Neural progenitor cell (in vitro differentiated cells): ENCODE measurements around the gene ZC3H8. TPM values are rescaled to one million over a fixed set of nuclear protein-coding genes. Genes with fewer than 3 reads are reported as not detected.

Experiments
- DNase-seq: peaks from one replicate; pipeline ENCODE4 v3.0.0-alpha.2; 2016; ENCODE audit warnings: low spot score
- H2AFZ ChIP-seq: fragments of 200-600 bp; sonication (generic); replicated peaks from 2 replicates; pipeline ENCODE4 v1.6.1; 2016; ENCODE audit warnings: antibody characterized with exemption
- H3F3A ChIP-seq: fragments of 200-600 bp; sonication (generic); 2 replicates; pipeline ENCODE4 v1.6.1; 2016; ENCODE audit warnings: antibody characterized with exemption, low read depth
- H3K27ac ChIP-seq: fragments of 200-600 bp; sonication (generic); 2 replicates; pipeline ENCODE4 v1.5.1; 2016; ENCODE audit warnings: mild to moderate bottlenecking
- H3K27me3 ChIP-seq: fragments of 200-600 bp; sonication (generic); 2 replicates; pipeline ENCODE4 v1.6.1; 2016; ENCODE audit warnings: mild to moderate bottlenecking, moderate library complexity
- H3K36me3 ChIP-seq: fragments of 200-600 bp; sonication (generic); 2 replicates; pipeline ENCODE4 v1.5.1; 2016
- H3K4me1 ChIP-seq: fragments of 200-600 bp; sonication (generic); 2 replicates; pipeline ENCODE4 v1.6.1; 2016; ENCODE audit warnings: mixed run types
- H3K4me2 ChIP-seq: fragments of 200-600 bp; sonication (generic); 2 replicates; pipeline ENCODE4 v1.6.1; 2016
- H3K4me3 ChIP-seq: fragments of 200-600 bp; sonication (generic); 2 replicates; pipeline ENCODE4 v1.5.1; 2016
- H3K79me2 ChIP-seq: fragments of 200-600 bp; sonication (generic); 2 replicates; pipeline ENCODE4 v1.6.1; 2016; ENCODE audit warnings: low read depth
- H3K9ac ChIP-seq: fragments of 200-600 bp; sonication (generic); 2 replicates; pipeline ENCODE4 v1.6.1; 2016
- H3K9me3 ChIP-seq: fragments of 200-600 bp; sonication (generic); 2 replicates; pipeline ENCODE4 v1.5.1; 2016; ENCODE audit warnings: low read depth
- H4K20me1 ChIP-seq: fragments of 200-600 bp; sonication (generic); 2 replicates; pipeline ENCODE4 v1.6.1; 2016; ENCODE audit warnings: low read depth
- H3K27ac Mint-ChIP-seq: 3 replicates; pipeline ENCODE4 v1.8.0; 2021; ENCODE audit warnings: mixed read lengths
- H3K27me3 Mint-ChIP-seq: 2 replicates; pipeline ENCODE4 v1.8.0; 2022; ENCODE audit warnings: low read depth, mild to moderate bottlenecking, inconsistent platforms, moderate library complexity, mixed read lengths; ENCODE audit not compliant: insufficient read depth
- H3K36me3 Mint-ChIP-seq: 3 replicates; pipeline ENCODE4 v1.8.0; 2021; ENCODE audit warnings: mixed read lengths
- H3K4me1 Mint-ChIP-seq: 3 replicates; pipeline ENCODE4 v1.8.0; 2021; ENCODE audit warnings: mixed read lengths
- H3K4me3 Mint-ChIP-seq: 3 replicates; pipeline ENCODE4 v1.8.0; 2021; ENCODE audit warnings: mild to moderate bottlenecking, moderate library complexity, mixed read lengths
- H3K9me3 Mint-ChIP-seq: 3 replicates; pipeline ENCODE4 v1.8.0; 2020; ENCODE audit warnings: mixed read lengths
- CTCF ChIP-seq: fragments of 200-600 bp; sonication (generic); IDR thresholded peaks from 2 replicates; pipeline ENCODE4 v1.5.1; 2017; ENCODE audit warnings: antibody characterized with exemption, mild to moderate bottlenecking
- EZH2 ChIP-seq: fragments of 200-600 bp; sonication (generic); IDR thresholded peaks from 2 replicates; pipeline ENCODE4 v1.6.1; 2017; ENCODE audit warnings: antibody characterized with exemption, mild to moderate bottlenecking, moderate library complexity
- EZH2phosphoT487 ChIP-seq: fragments of 200-600 bp; sonication (generic); IDR thresholded peaks from 2 replicates; pipeline ENCODE4 v1.6.1; 2017; ENCODE audit warnings: antibody characterized with exemption
- total RNA-seq: library from RNA; depleted of rRNA; stranded (reverse); fragments of >200 nt; gene quantifications from 2 replicates; pipeline ENCODE4 v1.2.3, GENCODE V29; 2015; ENCODE audit warnings: low replicate concordance

ZC3H8 gene
- total RNA-seq, 1 donor from 2014 or later: 14.2 TPM

GRCh38 chr2:112168422-112169124, 86.3 kb downstream of the ZC3H8 start:
- H3K27me3 ChIP-seq: no peaks in the 10 kb centered on the region
- Mint-ChIP-seq H3K27ac (no peak overlapping the region), H3K36me3 (peaks cover 12% of the 10 kb centered on the region), H3K4me1 (peaks cover 5% of the 10 kb centered on the region), H3K9me3 (no peaks in the 10 kb centered on the region), H3K27me3 (peaks cover 5% of the 10 kb centered on the region), H3K4me3 (no peak overlapping the region)
- no peak overlapping the region for H3K4me2 ChIP-seq
- no peak overlapping the region for H3K4me3 ChIP-seq
- TF ChIP-seq EZH2 (no peak), CTCF (no peak), EZH2phosphoT487 (no peak)
- no peaks in the 10 kb centered on the region for H4K20me1 ChIP-seq
- no peaks in the 10 kb centered on the region for H3K79me2 ChIP-seq
- no peaks in the 10 kb centered on the region for H3K36me3 ChIP-seq
- no peak overlapping the region for H3K27ac ChIP-seq
- no peak for DNase-seq
- no peak overlapping the region for H3K9ac ChIP-seq
- no peak overlapping the region for H2AFZ ChIP-seq
- H3F3A ChIP-seq: no peaks in the 10 kb centered on the region
- H3K9me3 ChIP-seq: no peaks in the 10 kb centered on the region
- H3K4me1 ChIP-seq: no peaks in the 10 kb centered on the region

- DNase-seq: no peak
- H2AFZ ChIP-seq: no peak overlapping the region
- no peaks in the 10 kb centered on the region for H3K36me3 ChIP-seq
- peaks cover 12% of the 10 kb centered on the region for H3K36me3 Mint-ChIP-seq
- H3K27me3 Mint-ChIP-seq: peaks cover 5% of the 10 kb centered on the region
- H3K79me2 ChIP-seq: no peaks in the 10 kb centered on the region
- no peak overlapping the region for H3K9ac ChIP-seq
- H3K4me1 ChIP-seq: no peaks in the 10 kb centered on the region
- H3K4me3 Mint-ChIP-seq: no peak overlapping the region
- no peaks in the 10 kb centered on the region for H3K9me3 Mint-ChIP-seq
- H3K27ac ChIP-seq: no peak overlapping the region
- no peaks in the 10 kb centered on the region for H3K9me3 ChIP-seq
- no peaks in the 10 kb centered on the region for H4K20me1 ChIP-seq
- H3K4me3 ChIP-seq: no peak overlapping the region
- H3K27ac Mint-ChIP-seq: no peak overlapping the region
- H3K4me1 Mint-ChIP-seq: peaks cover 9% of the 10 kb centered on the region
- no peaks in the 10 kb centered on the region for H3K27me3 ChIP-seq
- H3F3A ChIP-seq: no peaks in the 10 kb centered on the region
- H3K4me2 ChIP-seq: no peak overlapping the region
- TF ChIP-seq EZH2 (no peak), CTCF (no peak), EZH2phosphoT487 (no peak)
These were observed 87.9 kb downstream of the ZC3H8 start for GRCh38 chr2:112166806-112167499.

GRCh38 chr2:112165296-112165695, 89.5 kb downstream of the ZC3H8 start:
- H3K4me2 ChIP-seq: no peak overlapping the region
- no peaks in the 10 kb centered on the region for H4K20me1 ChIP-seq
- H3K9me3 ChIP-seq: no peaks in the 10 kb centered on the region
- Mint-ChIP-seq H3K36me3 (peaks cover 15% of the 10 kb centered on the region), H3K4me3 (no peak overlapping the region), H3K27ac (no peak overlapping the region), H3K9me3 (no peaks in the 10 kb centered on the region), H3K4me1 (peaks cover 9% of the 10 kb centered on the region), H3K27me3 (peaks cover 2% of the 10 kb centered on the region)
- no peak overlapping the region for H3K4me3 ChIP-seq
- H2AFZ ChIP-seq: no peak overlapping the region
- H3F3A ChIP-seq: no peaks in the 10 kb centered on the region
- H3K79me2 ChIP-seq: no peaks in the 10 kb centered on the region
- H3K36me3 ChIP-seq: no peaks in the 10 kb centered on the region
- H3K4me1 ChIP-seq: no peaks in the 10 kb centered on the region
- H3K27ac ChIP-seq: no peak overlapping the region
- DNase-seq: no peak
- no peaks in the 10 kb centered on the region for H3K27me3 ChIP-seq
- H3K9ac ChIP-seq: no peak overlapping the region
- TF ChIP-seq EZH2: no peak
- TF ChIP-seq EZH2phosphoT487: no peak
- TF ChIP-seq CTCF: no peak
